NK-92 (cell line): Measurements from ENCODE around the gene NMT1.

Experiments used
- DNase-seq: peaks from one replicate; lab custom pipeline; 2025; ENCODE audit not compliant: unreplicated experiment; lab: John Stamatoyannopoulos, UW

The NMT1 gene

GRCh38 chr17:45132572-45133463 lies 71.7 kb downstream of the NMT1 start:
- DNase-seq: no peak

- DNase-seq: peak; percentile 61
Measured at GRCh38 chr17:45135192-45135977, 74.3 kb downstream of the NMT1 start, which contains the start of gene ACBD4. TSS of gene ACBD4 (plus strand) at chr17:45135687. CDS start at chr17:45136145, 458 bp downstream.

- no peak for DNase-seq
Measured at GRCh38 chr17:45135978-45136791, 75.1 kb downstream of the NMT1 start.

- DNase-seq: no peak
Measured at GRCh38 chr17:45136846-45137560, 75.9 kb downstream of the NMT1 start.

- no peak for DNase-seq
Measured at GRCh38 chr17:45137561-45138305, 76.6 kb downstream of the NMT1 start.

- no peak for DNase-seq
Measured at GRCh38 chr17:45138911-45139532, 77.9 kb downstream of the NMT1 start.

- DNase-seq: no peak
Measured at GRCh38 chr17:45139533-45139920, 78.4 kb downstream of the NMT1 start.

GRCh38 chr17:45143094-45143670 lies 82.1 kb downstream of the NMT1 start:
- no peak for DNase-seq

- no peak for DNase-seq
Measured at GRCh38 chr17:45143767-45144198, 82.7 kb downstream of the NMT1 start.

GRCh38 chr17:45144199-45145034 lies 83.3 kb downstream of the NMT1 start:
- DNase-seq: no peak

- DNase-seq: no peak
Measured at GRCh38 chr17:45145035-45145389, 83.9 kb downstream of the NMT1 start.

- no peak for DNase-seq
Measured at GRCh38 chr17:45146166-45146565, 85.0 kb downstream of the NMT1 start.

- no peak for DNase-seq
Measured at GRCh38 chr17:45146592-45146889, 85.4 kb downstream of the NMT1 start.

- DNase-seq: no peak
Measured at GRCh38 chr17:45146890-45147580, 85.9 kb downstream of the NMT1 start.

- DNase-seq: no peak
Measured at GRCh38 chr17:45147581-45148182, 86.6 kb downstream of the NMT1 start.

- DNase-seq: peak; percentile 96
Measured at GRCh38 chr17:45148183-45149036, 87.3 kb downstream of the NMT1 start, which contains the start of gene HEXIM1. TSS of gene HEXIM1 (plus strand) at chr17:45148475. CDS start at chr17:45149191, 716 bp downstream.
